Ishikawa (cell line): ENCODE results near the gene MICAL3.

Experiments used
- CEBPB ChIP-seq: IDR thresholded peaks from 2 replicates; pipeline ENCODE4 v1.6.1; 2012
- CREB1 ChIP-seq: IDR thresholded peaks from 2 replicates; pipeline ENCODE4 v1.6.1; 2012; ENCODE audit warnings: low read depth
- EGR1 ChIP-seq: IDR thresholded peaks from 2 replicates; pipeline ENCODE4 v1.6.1; 2012
- EP300 ChIP-seq: IDR thresholded peaks from 2 replicates; pipeline ENCODE4 v1.6.1; 2012; ENCODE audit warnings: borderline replicate concordance
- FOXM1 ChIP-seq: IDR thresholded peaks from 2 replicates; pipeline ENCODE4 v1.6.1; 2012; ENCODE audit warnings: low read depth, borderline replicate concordance
- MAX ChIP-seq: IDR thresholded peaks from 2 replicates; pipeline ENCODE4 v1.6.1; 2012
- NFIC ChIP-seq: IDR thresholded peaks from 2 replicates; pipeline ENCODE4 v1.6.1; 2012
- RAD21 ChIP-seq: IDR thresholded peaks from 2 replicates; pipeline ENCODE4 v1.6.1; 2012; ENCODE audit warnings: low read depth
- REST ChIP-seq: IDR thresholded peaks from 2 replicates; pipeline ENCODE4 v1.6.1; 2012; ENCODE audit warnings: low read depth, mild to moderate bottlenecking
- TAF1 ChIP-seq: IDR thresholded peaks from 2 replicates; pipeline ENCODE4 v1.6.1; 2012; ENCODE audit warnings: low read depth, mild to moderate bottlenecking
- TCF12 ChIP-seq: IDR thresholded peaks from 2 replicates; pipeline ENCODE4 v1.6.1; 2012; ENCODE audit warnings: low read depth
- TEAD4 ChIP-seq: IDR thresholded peaks from 2 replicates; pipeline ENCODE4 v1.6.1; 2012
- USF1 ChIP-seq: IDR thresholded peaks from 2 replicates; pipeline ENCODE4 v1.6.1; 2012
- YY1 ChIP-seq: IDR thresholded peaks from 2 replicates; pipeline ENCODE4 v1.6.1; 2012; ENCODE audit warnings: low read depth
- ZBTB7A ChIP-seq: IDR thresholded peaks from 2 replicates; pipeline ENCODE4 v1.6.1; 2012; ENCODE audit warnings: low read depth

The MICAL3 gene

GRCh38 chr22:17774926-17775685 is 249.3 kb downstream of the MICAL3 start:
- TF ChIP-seq RAD21 (no peak), REST (no peak), YY1 (no peak), NFIC (no peak), EGR1 (no peak), USF1 (no peak), TAF1 (no peak), CREB1 (no peak), CEBPB (no peak), EP300 (no peak), ZBTB7A (no peak)

- TF ChIP-seq MAX (no peak), RAD21 (no peak), EP300 (no peak), USF1 (no peak), CEBPB (no peak), FOXM1 (no peak), TCF12 (no peak), TAF1 (no peak), REST (no peak), TEAD4 (no peak), YY1 (no peak), ZBTB7A (no peak; the same call in 1 of the 2 replicates), CREB1 (no peak), EGR1 (no peak), NFIC (no peak)
These were observed 250.0 kb downstream of the MICAL3 start, which contains the start of gene BID for GRCh38 chr22:17774206-17774925. BID (minus strand) TSS chr22:17774469; CDS start chr22:17750116, 24,353 bp downstream.

- TF ChIP-seq TAF1 (no peak), ZBTB7A (no peak), USF1 (peak; percentile 56; the same call in 1 of the 2 replicates), MAX (peak; percentile 60), REST (no peak), CREB1 (no peak)
These were observed 250.7 kb downstream of the MICAL3 start for GRCh38 chr22:17773606-17774205.
